Epithelial cell of proximal tubule (primary cell): Measurements from ENCODE around the gene METTL25. TPM values are rescaled to one million over a fixed set of nuclear protein-coding genes. Genes with fewer than 3 reads are reported as not detected.

Experiments used
- DNase-seq: peaks from one replicate; pipeline ENCODE4 v3.0.0-alpha.2; 2011; ENCODE audit warnings: low read depth
- H3K4me3 ChIP-seq: 2 replicates; pipeline ENCODE4 v1.5.1; 2011; ENCODE audit warnings: low read depth, mild to moderate bottlenecking, low read length
- CTCF ChIP-seq: conservative IDR thresholded peaks from 2 replicates; pipeline ENCODE4 v1.5.1; 2012; ENCODE audit warnings: low read depth, mild to moderate bottlenecking, low read length
- total RNA-seq: library from RNA; depleted of rRNA; stranded (reverse); fragments of >200 nt; gene quantifications from 2 replicates; pipeline ENCODE4 v1.2.3, GENCODE V29; 2015

Gene METTL25
- total RNA-seq, result 4.7 and 8.8 TPM in 2 replicates

DNA sequence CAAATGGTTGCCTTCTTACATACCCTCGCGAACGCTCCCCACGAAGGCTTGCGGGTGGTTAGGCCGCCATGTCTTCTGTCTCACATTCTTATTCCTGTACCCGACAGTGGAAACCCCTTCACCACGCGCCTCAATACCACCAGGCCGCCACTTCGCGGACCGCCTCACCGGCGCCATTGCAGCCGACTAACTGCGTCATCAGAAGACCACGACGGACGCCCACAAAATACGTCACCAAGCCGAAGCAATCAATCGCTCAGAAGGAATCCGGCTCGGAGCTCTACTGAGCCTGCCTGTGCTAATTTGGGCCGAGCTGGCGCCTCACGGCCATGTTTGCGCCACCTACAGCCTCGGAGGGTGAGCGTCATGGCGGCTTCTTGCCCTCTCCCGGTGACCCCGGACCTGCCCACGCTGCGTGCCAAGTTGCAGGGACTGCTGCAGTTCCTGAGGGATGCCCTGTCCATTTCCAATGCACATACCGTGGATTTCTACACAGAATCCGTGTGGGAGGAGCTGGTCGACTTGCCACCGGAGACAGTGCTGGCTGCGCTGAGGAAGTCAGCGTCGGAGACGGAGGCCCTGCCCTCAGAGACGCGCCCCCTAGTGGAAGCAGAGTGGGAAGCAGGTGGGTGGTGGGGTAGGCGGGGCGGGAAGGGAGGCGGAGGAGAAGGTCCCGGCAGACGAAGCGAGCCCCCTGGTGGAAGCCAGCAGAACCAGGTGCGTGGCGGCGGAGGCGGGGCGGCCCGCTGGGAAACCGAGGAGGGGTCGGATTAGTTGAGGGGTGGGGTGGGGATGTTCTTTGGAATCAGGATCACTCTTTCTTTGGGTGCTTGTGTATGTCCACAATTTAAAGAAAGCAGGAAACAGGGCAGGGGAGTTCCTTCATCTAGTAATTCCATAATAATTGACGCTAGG, at the start of gene METTL25, which contains the start of gene CCDC59:
METTL25 (plus strand) TSS at position 330 of the 915 bp plus-strand sequence; CDS start at position 367, 37 bp downstream.
CCDC59 (minus strand) TSS at position 188 of the 915 bp plus-strand sequence; CDS start at position 177, 11 bp downstream.
- peak; percentile 91 for TF ChIP-seq CTCF
- DNase-seq, result peak; percentile 87
- H3K4me3 ChIP-seq, result peak within 1 kb of the TSS; percentile 96

DNA sequence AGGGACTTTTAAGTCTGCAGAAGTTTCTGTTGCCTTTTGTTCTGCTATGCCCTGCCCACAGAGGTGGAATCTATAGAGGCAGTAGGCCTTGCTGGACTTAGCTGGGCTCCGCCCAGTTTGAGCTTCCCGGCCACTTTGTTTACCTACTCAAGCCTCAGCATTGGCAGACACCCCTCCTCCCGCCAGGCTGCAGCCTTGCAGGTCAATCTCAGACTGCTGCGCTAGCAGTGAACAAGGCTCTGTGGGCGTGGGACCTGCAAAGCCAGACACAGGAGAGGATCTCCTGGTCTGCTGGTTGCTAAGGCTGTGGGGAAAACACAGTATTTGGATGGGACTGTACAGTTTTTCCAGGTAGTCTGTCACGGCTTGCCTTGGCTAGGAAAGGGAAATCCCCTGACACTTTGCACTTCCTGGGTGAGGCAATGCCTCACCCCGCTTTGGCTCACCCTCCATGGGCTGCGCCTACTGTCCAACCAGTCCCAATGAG, 43.9 kb upstream of the METTL25 start:
- no peak for DNase-seq
- TF ChIP-seq CTCF, result no peak
- H3K4me3 ChIP-seq, result no peak overlapping the region

GRCh38 chr12:82319276-82319675, 39.1 kb upstream of the METTL25 start:
- DNase-seq, result no peak
- H3K4me3 ChIP-seq, result no peak overlapping the region
- TF ChIP-seq CTCF, result no peak

- H3K4me3 ChIP-seq, result no peak overlapping the region
- no peak for TF ChIP-seq CTCF
- no peak for DNase-seq
These were observed 32.6 kb upstream of the METTL25 start for GRCh38 chr12:82325540-82326336.

DNA sequence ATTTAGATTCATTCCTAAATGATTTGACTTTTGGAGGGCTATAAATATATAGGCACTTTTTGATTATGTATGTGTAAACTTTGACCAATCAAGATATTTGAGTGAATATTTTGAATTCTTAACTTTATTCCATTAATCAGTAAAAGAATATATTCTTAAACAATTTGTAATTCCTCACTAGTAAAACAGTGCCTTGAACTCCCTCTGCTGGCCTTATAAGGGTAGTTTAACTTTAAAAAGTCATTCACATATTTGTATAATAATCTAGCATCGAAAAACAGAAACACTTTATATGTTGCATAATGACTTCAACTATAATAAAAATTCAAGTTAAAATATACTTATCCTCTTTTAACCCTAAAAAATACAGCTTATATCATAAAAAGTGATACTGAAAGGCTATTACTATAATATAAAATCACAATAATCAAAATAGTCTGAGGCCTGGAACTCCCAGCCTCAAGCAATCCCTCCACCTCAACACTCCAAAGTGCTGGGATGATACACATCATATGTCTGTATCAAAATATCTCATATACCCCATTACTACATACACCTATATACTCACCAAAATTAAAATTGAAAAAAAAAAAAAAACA, 31.3 kb upstream of the METTL25 start:
- no peak overlapping the region for H3K4me3 ChIP-seq
- peak; percentile 59 for TF ChIP-seq CTCF
- no peak for DNase-seq

DNA sequence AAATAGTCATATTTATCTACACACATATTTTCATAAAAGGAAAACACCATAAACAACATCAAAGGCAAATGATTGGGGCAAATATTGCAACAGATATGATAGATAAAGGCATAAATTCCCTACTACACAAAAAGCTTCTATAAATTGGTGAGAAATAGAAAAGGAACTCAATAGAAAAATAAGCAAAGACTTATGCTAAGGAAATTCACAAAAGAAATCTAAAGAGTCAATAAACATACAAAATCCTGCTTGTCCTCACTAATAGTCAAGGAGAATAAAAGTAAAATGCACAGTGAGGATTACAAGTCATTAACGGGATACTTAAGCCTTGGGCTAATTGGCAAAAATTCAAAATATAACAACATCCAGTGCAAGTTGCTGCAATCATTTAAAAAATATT, 30.5 kb upstream of the METTL25 start:
- TF ChIP-seq CTCF, result no peak
- no peak overlapping the region for H3K4me3 ChIP-seq
- no peak for DNase-seq
